GM19328 (cell line): Measurements from ENCODE around the gene SUPT16H.
"Not testable (repeated sequence)": the region's sequence is repeated elsewhere in the genome, so short reads cannot be mapped to it uniquely, and the experiment has no call there.

Experiments
- ATAC-seq: cut with Tn5 transposase; IDR thresholded peaks from one replicate; pipeline ENCODE4 v1.9.1; 2021; ENCODE audit warnings: mild to moderate bottlenecking, moderate library complexity; ENCODE audit not compliant: unreplicated experiment

The SUPT16H gene

GRCh38 chr14:21383848-21384493 is at the start of gene SUPT16H:
Gene SUPT16H (minus strand): TSS chr14:21384019. CDS start chr14:21383927, 92 bp downstream.
- peak; percentile 89 for ATAC-seq

GRCh38 chr14:21431126-21431525 is 47.3 kb upstream of the SUPT16H start:
- ATAC-seq: no peak

- no peak for ATAC-seq
Measured at GRCh38 chr14:21428930-21429329, 45.1 kb upstream of the SUPT16H start.

GRCh38 chr14:21426692-21427091 is 42.9 kb upstream of the SUPT16H start:
- no peak for ATAC-seq

GRCh38 chr14:21419528-21419927 is 35.7 kb upstream of the SUPT16H start:
- ATAC-seq: no peak

- no peak for ATAC-seq
Measured at GRCh38 chr14:21415329-21415728, 31.5 kb upstream of the SUPT16H start.

GRCh38 chr14:21414137-21414631 is 30.4 kb upstream of the SUPT16H start:
- ATAC-seq: no peak

GRCh38 chr14:21408147-21408546 is 24.3 kb upstream of the SUPT16H start:
- no peak for ATAC-seq

GRCh38 chr14:21406213-21406612 is 22.4 kb upstream of the SUPT16H start:
- ATAC-seq: no peak

GRCh38 chr14:21405097-21405496 is 21.3 kb upstream of the SUPT16H start:
- ATAC-seq: no peak

GRCh38 chr14:21399311-21399870 is 15.6 kb upstream of the SUPT16H start:
- no peak for ATAC-seq

- ATAC-seq: no peak
Measured at GRCh38 chr14:21398901-21399300, 15.1 kb upstream of the SUPT16H start.

GRCh38 chr14:21395450-21395849 is 11.6 kb upstream of the SUPT16H start:
- ATAC-seq: no peak

- no peak for ATAC-seq
Measured at GRCh38 chr14:21385188-21385904, 1.5 kb upstream of the SUPT16H start.

- ATAC-seq: no peak
Measured at GRCh38 chr14:21384494-21384851, 654 bp upstream of the SUPT16H start.

- no peak for ATAC-seq
Measured at GRCh38 chr14:21382886-21383847, 652 bp downstream of the SUPT16H start.

GRCh38 chr14:21382095-21382494 is 1.7 kb downstream of the SUPT16H start:
- ATAC-seq: no peak

- no peak for ATAC-seq
Measured at GRCh38 chr14:21379338-21379737, 4.5 kb downstream of the SUPT16H start.

- ATAC-seq: no peak
Measured at GRCh38 chr14:21373980-21374379, 9.8 kb downstream of the SUPT16H start.

GRCh38 chr14:21372814-21373213 is 11.0 kb downstream of the SUPT16H start:
- ATAC-seq: not testable (repeated sequence)
